GM18520 (cell line): Measurements from ENCODE around the gene TNIP1.

Source experiments
- ATAC-seq: cut with Tn5 transposase; IDR thresholded peaks from one replicate; pipeline ENCODE4 v1.9.1; 2021; ENCODE audit not compliant: unreplicated experiment

TNIP1 gene

DNA sequence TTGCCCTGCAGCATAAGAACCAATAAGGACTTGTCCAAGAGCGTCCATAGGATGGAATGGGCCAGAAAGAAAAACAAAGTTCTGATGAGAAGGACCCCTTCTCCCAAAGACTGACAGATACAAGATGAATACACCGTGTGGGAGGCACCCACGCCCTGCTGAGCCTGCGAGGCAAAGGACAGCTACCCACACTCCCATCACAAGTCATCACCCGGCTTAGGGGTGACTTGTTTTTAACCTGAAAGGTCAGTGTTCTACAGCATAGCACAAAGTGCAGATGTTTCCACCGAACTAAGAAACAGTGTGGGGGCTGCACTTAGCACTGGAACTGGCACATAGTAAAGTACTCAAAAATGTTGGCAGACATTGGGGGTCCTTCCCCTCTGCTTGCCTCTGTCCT, 13.9 kb downstream of the TNIP1 start:
- ATAC-seq = no peak

DNA sequence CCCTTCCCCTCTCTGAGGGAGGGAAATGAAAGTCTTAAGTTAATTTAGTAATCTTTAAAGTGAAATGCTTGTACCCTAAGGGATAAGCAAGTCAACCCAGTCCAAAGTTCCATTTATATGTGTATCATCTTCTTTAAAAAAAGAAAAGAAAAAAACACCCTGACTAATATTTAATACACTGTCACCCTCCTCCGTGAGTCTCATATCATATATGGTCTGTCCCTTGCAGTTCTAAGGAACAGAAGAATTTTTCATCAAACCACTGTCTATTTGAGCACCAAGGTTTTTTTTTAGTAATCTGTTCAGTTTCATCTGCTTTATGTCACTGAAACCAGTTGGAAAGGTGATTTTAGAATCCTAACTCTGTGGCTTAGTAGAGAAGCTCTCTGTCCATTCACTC, 15.2 kb downstream of the TNIP1 start:
- ATAC-seq = no peak

DNA sequence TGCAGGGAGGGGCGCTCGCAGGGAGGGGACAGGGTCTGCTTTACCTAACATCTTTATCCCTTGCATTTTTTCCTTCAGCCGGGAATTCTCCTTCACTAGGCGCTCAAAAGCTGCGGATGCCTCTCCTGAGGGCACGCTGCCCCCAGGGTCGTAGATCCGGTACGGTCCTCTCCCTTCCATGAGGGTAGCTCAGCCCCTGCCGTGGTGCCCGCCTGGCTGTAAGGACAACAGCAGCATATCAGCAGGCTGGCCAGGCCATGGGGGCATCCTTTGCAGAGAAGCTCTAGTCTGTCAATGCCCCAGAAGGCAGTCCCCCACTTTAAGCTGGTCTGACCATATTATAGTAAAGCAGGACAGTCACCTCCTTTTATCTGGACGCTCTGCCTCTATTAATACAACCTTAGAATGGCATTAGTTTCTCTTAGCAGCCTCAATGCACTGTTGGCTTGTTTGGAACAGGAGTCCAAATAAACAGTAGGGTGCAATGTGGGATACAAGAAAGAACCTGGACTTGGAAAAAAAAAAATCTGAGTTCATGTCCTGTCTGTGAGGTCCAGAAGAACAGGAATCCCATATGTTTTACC, 15.8 kb downstream of the TNIP1 start:
- ATAC-seq = no peak

DNA sequence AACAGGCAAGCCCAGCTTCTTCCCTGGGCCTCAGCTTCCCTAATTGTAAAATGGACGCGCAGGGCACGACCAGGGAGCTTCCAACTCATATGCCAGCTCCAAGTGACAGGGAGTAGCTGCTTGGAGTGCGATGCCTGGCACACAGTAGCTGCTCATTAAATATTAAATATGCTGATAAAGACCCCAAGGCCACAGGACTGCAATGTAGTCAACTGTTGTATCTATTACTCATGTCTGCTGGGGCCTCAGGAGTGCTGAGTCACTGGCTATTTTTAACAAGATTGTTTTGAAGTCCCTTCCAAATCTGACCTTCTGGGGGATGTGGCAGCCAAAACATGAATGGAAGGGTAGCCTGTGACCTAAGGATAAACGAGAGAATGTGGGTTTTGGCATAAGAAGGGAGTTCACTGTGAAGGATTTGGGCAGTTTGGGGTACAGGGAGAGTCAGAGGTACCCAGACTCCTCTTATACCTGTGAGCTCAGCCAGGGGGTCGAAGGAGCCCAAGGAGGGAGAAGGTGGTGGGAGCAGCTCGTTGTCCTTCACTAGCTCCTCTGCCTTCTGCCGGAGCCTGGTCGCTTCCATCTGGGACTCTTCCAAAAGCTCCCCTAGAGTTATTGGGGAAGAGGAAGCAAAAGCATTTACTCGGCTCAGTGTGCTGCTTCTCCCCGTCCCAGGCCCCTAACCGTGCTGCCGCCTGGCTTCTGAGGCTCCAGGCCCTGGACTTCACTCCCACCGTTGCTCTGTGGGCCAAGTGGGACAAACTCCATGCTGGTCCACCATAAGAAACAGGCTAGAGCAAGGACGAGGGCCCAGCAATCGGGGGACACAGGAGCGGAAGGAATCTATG, 17.5 kb downstream of the TNIP1 start:
- ATAC-seq = no peak

DNA sequence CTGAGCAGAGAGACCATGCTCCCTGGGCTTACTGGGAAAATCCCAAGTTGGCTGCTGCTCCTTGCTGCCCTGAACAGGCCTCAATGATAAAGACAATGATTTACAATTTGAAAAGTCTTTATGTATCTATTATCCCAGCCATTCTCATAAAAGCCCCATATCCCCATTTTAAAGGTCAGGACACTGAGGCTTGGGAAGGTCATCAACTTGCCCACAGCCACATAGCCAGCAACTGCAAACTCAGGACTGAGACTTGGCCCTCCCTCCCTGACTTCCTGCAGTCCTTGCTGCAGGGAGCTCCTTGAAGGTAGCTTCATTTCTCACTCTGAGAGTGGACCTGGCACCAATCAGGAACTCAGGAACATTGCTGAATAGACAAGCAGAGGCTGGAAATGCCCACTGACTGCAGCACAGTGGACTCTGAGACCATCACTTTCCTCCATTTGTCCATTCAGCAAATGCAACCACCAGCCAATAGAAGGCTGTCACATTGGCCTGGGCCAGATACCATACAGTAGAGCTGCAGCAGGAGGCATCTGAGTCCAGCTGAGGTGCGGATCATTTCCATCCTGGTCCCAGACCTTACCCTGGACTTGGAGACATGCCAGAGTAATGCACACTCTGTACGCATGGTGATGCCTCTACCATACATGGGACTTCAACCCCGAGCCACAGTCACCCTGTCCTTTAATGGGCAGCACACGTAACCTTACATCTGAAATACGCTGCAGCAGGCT, 18.3 kb downstream of the TNIP1 start:
- no peak for ATAC-seq

DNA sequence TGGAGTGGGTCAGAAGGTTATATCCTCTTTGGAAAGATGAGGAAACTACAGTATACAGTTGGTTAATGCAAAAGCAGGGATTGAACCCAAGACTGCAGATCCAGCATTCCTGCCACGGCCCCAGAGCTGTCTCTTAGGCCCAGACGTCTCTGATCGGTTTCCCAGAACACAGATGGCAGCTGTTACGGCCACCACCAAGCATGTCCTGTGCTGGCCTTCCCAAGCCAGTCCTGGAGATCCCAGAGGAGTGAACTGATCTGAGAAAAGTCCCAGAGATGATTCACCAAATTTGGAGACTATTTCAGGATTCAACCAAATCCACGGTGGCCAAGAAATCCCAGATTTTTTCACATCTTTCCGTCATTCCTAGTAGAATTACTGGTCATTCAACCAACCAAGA, 20.1 kb downstream of the TNIP1 start:
- ATAC-seq = no peak

DNA sequence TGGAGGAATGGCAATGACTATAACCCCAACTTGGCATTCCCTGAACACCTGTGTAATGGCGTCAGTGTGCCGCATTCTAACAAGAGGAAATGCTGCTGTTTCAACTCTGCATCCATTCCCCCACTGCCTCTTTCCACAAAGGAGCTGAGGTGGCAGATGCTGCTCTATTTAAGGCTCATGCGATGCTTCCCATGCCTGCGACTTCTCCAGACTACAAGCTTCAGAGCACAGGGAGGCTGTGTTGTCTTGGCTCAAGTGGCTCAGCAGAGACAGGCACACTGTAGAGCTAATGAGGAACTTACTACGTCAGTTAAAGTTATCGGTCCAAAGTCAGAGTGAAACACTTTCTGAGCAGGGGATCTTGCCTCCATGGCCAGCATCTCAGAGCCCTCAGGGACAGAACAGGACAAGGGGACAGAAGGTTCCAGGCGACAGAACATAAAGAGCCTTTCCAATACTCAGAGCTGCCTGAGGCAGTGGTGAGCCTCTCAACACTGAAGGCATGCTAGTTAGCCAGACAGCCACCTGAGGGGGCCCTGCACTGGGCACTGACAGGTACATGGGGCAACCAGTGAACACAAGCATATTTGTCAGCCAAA, 21.8 kb downstream of the TNIP1 start:
- ATAC-seq = no peak

DNA sequence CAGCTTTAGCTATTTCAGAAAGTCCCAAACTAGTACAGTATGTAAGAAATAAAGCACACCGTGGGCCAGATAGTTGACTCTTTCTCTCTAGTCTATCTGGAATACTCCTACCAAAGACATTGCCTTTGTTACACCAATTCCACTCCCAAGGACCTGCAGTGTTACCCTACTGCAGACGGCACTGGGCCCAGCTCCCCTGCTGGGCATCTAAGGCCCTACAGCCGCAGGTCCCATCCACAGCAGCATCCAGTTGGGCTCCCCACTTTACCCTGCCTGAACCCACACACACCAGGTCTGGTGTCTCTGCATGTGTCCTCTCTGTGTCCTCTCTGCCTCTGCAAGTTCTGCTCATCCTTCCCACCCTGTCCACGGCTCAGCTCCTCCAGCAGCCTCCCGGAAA, 22.5 kb downstream of the TNIP1 start:
- ATAC-seq = no peak

DNA sequence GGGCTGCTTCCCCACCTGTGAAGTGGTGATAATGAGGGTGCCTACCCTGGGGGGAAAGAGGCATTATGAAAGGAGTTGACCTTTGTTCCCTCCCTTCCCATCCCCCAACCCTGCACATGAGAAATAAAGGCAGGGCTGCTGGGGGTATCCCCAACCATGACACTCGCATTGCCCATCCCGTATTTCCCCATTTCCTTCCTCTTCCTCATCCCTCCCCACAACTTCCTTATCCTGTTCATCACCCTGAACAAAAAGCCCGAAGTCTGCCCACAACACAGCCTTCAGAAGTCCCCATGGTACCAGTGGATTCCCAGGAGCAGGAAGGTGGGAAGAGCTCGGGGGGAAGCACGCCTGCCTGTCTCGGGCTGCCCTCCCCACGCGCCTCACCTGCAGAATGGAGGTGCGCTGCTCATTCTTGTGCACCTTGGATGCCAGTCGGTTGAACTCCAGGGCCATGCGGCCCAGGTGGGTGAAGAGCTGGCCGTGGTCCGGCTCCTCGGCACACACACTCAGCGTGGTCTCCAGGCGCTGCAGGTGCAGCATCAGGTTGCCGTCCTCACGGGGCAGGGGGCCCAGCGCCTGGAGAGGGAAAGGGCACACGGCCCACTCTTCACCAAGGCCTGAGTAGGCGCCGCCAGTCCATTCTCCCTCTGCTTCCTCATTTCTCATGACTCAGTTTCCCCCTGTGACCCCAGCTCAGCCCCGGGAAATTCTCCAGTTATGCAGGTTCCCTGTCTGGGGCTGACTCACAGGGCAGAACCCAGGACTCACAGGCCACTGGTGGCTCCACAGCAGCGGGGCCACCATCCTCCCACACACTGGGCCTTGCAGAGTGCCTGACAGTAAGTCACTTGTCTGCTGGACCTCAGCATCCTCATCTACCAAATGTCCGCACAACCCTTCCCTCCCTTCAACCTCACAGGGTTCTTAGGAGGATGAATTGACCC, 24.2 kb downstream of the TNIP1 start:
- no peak for ATAC-seq

DNA sequence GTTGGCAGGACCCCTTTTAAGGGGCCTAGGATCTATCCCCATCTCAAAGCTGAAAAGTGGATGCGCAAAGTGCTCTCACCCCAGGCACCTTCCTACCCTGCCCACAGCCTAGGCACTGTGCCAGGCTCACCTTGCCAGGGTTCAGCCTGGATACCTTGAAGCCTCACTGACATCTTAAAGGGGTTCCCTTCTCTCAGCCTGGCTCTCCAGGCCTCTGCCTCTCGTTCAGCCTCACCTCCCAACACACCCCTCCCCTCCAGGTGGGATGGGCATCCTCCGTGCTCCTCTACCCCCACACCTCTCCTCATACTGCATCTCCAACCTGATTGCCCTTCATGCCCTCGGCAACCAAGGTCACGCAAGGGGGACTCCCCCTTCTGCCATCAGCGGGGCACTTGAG, 25.5 kb downstream of the TNIP1 start:
- no peak for ATAC-seq

DNA sequence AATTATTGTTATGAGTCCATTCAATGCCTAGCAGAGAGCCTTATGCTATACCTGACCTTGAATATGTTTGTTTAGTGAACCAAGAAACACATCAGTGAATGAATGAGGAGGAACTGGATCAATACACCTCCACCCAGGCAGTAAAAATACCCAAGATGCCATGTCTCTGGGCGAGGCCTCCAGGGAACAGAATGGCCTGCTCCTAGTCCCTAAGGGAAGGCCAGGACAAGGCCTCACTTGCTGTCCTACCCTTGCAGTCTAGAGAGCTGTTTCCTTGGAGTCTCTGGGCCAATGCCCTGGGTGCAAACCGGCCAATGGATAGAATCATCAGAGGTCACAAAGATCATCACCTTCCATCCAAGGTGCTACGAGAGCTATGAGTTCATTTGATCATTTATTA, 26.1 kb downstream of the TNIP1 start:
- ATAC-seq = no peak

DNA sequence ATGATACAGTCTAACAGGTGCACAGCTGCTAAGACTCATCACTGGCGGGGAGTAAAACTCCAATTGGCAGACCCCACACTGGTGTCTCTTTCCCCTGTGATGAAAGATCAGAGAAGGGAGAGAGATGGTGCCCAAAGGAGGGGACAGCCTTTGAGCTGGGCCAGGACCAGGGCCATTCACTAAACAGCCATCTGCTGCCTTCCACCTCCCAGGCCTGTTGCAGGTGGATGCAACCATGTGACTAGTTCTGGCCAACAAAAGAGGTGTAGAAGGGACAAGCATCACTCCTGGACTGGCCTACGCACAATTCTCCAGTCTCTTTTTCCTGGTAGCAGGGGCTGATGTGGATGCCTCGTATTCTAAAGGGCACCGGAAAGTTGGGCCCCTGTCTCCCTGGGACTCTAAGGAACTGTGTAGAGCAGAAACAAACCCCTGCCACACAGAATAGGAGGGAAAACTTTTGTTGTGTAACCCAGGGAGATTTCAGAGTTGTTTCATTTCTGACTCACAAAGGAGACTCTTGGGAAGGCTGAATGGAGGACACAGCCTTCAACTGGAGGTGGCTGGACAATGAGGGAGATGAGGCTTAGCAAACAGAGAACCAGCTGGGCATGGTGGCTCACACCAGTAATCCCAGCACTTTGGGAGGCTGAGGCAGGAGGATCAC, 26.9 kb downstream of the TNIP1 start:
- ATAC-seq = no peak

DNA sequence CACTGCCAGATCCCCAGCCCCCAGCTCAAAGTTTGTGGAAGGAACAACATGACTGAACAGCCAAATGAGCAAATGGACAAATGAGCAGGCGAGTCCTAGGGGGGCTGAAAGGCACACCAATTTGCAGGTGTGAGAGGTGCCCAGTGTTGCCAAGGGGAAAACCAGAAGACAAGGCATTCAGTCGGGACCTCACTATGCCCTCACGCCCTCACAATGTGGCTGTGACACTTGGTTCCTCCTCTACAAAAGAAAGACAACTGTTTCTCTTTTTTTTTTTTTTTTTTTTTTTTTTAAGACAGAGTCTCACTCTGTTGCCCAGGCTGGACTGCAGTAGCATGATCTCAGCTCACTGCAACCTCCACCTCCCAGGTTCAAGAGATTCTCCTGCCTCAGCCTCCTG, 28.0 kb downstream of the TNIP1 start:
- no peak for ATAC-seq

DNA sequence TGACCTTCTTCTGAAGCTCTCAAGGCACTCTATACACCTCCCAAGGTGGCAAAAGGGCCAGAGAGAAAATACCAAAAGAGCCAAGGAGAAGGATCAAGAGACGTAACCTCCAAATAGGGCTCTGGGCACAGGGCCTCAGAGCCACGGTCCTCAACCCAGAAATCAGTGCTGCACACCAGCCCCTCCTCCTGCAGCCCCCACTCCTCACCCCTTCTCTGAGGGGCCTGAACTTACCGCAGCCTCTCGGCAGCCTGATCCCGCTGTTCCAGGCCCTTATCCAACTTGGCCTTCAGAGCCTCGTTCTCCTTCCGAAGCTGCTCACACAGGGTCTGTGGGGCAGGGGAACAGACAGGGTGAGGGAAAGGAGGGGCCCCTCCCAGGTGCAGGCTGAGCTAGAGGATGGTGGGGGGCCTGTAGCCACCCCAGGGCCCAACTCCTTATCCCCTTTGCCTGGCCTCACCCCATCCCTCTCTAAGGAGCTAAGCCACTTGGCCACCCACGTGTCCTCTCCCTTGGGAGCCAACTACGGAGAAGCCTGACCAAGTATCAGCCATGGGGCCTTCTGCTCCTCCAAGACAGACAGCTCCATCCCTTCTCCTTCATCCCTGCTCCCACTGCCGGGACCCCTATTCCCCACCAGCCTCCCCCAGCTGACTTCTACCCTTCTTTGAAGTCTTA, 28.8 kb downstream of the TNIP1 start:
- no peak for ATAC-seq

DNA sequence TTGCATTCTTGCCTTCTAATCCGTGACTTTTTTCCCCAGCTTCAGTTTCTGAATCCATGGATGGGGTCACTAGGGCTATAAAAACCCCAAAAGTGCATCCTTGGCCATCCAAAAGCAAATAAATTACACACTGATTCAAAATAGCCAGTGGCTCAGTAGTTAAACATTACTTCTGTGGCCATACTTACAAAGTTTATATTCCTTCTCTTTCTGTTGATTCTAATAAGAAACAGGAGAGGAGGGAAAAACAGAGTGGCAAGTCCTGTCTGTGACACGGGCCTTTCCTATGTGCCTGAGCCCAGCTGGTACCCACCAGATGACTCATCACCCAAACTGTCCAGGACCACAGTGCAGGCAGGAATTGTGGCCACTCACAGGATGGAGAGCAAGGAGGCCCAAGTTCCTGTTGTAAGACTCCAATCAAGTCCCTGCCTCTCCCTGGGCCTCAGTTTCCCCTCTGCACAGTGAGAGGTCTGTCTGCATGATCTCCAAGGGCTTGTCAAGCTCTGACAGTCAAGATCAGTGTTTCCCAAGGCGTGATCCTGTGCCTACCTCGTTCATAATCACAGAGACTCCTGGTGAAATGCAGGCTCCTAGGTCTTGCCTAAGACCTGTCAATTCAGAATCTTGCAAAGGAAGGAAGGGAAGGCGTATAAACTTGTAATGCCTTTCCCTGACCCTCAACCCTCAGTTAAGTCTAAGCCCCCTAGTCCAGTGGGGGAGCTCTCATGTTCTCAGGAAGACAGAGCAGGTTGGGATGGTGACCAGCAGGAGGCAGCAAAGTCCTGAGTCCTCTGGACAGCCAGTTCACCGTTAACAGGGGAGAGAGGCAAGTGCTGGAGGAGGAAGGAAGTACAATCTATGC, 29.5 kb downstream of the TNIP1 start:
- no peak for ATAC-seq

DNA sequence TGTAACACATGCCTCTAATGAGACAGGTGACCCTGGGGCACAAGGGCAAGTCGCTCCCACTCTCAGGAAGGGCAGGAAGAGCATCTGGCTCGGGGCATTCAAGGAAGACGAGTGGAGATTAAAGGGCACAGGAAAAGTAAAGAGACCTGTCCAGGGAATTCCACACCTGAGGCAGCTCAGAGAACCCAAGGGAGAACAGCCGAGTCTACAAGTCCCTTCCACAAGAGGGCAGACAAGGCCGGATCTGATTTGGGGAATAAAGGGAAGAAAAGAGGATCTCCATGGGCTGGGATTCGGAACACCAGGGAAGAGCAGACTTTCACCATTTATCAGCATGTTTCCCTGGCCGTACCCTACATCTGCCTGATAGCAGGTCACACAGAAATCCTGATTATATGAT, 32.3 kb downstream of the TNIP1 start:
- ATAC-seq = no peak

DNA sequence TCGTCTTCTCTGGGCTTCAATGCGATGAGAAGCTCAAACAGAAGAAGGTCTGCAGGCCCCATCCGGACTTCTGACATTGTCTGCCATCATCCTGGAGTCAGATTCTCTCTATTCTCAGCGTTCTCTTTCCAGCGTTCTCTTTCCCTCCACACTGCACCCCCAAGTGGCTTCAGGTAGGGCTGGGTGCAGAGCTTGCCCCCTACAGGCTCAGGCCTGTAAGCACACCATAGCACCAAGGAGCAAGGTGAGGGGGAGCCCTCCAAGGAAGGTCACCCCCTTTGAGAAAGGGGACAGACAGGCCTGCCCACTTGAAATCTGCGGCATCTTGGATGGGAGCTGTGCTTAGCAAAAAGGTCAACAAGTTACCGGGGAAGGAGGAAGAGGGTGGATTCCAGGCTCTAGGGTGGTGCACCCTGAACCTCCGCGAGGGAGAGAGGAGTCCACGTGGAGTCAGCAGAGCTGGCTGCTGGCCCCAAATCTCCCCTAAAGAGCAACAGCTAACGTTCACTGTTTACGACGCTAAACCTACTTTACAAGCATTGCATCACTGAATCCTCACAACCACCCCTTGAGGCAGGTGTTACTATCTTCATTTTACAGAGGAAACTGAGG, 32.9 kb downstream of the TNIP1 start:
- ATAC-seq = no peak

DNA sequence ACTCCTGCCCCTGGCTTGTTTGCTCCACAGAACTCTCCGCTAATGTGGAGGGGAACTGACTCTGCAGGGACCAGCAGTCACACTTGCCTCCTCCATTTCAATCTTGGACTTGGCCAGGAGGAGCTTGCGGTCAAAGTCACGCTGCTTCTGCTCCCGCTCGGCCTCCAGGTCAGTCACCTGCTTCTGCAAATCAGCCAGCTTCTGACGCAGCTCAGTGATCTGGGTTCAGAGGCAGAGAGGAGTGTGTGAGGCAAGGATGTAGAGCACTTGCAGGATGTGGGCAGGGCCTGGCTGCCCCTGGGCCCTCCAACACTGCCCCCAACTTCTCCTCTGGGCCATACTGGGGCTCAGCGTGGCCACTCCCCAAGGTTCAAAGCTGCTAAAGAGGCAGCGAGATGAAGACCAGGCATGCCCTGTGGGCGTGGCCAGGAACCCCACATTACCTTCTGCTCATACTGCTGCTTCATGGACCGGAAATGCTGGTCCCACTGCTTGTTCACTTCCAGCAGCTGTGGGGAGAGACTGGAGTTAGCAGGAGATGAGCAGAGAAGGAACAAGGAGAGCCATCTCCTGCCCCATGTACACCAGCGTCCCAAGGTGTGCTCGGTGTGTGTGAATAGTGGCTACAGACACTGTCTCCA, 38.3 kb downstream of the TNIP1 start:
- ATAC-seq = no peak
